GM19043 (cell line): ENCODE results near the gene HIPK2.
A peak's percentile ranks its signal among the peaks of the same experiment; 100 is the strongest.

ENCODE experiments used
- ATAC-seq: cut with Tn5 transposase; IDR thresholded peaks from one replicate; pipeline ENCODE4 v1.9.1; 2021; ENCODE audit warnings: low read depth; ENCODE audit not compliant: unreplicated experiment

The HIPK2 gene

DNA sequence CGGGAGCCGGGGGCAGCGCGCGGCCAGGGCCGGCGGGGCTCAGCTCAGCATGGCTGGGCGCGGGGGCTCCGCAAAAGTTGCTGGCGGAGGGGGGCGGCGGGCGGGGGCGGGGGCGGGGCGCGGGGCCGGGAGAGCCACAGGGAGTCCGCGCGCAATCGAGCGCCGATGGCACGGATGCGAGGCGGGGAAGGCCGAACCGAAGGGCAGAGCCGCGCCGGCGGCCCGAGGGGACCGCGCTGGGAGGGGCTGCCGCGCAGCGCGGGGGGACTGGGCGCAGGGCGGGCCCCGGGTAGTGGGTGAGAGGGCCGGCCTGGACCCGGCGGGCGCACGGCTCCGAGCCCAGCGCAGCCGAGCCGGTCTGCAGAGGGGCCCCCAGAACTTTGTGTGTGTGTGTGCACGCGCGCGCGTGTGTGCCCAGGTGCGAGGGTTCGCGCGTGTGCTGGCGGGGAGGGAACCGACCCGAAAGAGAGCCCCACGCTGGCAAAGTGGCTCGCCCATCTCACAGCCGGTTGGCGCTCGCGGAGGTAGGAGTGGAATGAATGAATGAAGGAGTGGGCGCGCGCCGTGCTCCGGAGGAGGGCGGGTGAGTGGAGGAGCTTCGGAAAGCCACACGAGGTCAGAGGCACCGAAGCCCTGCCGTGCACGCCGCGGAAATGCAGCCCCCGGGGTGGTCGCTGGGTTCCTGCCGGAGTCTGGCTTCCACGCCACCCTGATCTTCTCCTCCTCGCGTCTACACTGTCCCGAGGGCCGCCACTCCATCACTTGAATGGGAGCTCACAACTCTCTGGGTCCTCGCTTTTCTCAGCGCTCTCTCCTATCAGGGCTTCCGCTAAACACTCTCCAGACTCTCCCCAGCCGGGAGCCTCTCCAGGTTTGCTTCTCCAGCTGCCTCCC is at the start of gene HIPK2:
Gene HIPK2 (minus strand): TSS at position 51 of the 894 bp plus-strand sequence. CDS start 375 bp downstream, outside the sequence.
- peak; percentile 41 for ATAC-seq

GRCh38 chr7:139827042-139827441 is 49.2 kb upstream of the HIPK2 start:
- no peak for ATAC-seq

- ATAC-seq, result no peak
Measured at GRCh38 chr7:139825666-139826290, 48.0 kb upstream of the HIPK2 start.

DNA sequence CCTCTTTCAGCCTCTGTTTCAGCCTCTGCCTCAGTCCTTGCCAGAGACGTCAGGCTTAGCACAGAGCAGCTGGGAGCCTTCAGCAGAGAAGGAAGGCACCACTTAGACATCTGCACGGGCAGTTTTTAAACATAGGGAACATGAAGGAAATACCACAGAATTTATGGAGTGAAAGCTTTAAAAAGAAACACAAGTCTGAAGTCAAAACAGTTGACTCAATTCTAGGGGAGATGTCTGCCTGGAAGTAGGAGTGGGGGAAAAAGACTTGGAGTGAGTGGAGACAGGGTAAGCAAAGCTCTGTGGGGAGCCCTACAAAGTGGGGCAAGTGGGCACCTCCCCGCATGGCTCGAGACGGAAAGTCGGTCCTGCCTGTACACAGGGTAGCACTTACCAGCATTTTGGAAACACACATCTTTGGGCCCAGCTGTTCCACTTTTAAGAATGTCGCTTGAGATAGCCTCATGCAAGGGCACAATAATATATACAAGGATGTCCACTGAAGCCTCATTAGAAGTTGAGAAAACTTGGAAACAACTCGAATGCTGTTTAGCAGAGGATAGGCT is 46.2 kb upstream of the HIPK2 start:
- no peak for ATAC-seq

DNA sequence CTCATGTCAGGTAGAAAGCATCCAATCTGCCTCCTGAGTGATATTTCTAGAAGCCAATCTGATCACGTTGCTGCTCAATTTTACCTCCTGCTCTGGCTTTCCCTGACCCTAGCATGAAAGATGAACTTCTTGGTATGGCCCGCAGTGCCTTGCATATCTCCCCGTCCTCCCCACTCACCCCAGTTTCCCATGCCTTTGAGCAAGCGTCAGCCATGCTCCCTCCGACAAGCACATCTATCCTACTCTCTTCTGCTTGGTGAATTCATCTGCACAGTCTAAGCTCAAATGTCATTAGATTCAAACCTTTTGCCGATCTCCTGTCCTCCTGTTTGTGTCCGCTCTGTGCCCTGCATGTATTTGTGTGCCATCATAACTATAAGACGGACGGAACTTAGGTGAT is 45.1 kb upstream of the HIPK2 start:
- no peak for ATAC-seq

GRCh38 chr7:139821349-139822105 is 43.7 kb upstream of the HIPK2 start:
- ATAC-seq, result no peak

DNA sequence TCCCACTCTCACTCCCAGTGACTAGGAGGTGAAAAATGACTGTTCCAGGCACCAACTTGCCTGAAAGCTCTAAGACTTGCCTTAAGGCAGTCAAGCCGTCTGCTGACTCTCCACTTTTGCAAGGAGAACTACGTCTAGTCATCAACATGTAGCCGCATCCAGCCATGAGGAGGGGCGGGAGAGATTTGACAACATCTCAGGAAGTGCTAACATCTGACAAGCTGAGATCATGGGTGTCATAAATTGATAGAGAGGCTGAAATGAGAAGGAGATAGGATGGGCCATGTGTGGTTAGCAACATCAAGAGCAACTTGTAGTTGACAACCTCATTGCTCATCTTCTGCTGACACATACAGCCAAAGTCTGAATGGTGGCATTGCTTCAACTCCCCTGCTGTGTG is 42.3 kb upstream of the HIPK2 start:
- ATAC-seq, result no peak

- no peak for ATAC-seq
Measured at GRCh38 chr7:139817249-139817648, 39.5 kb upstream of the HIPK2 start.

GRCh38 chr7:139813689-139814088 is 35.9 kb upstream of the HIPK2 start:
- ATAC-seq, result no peak

DNA sequence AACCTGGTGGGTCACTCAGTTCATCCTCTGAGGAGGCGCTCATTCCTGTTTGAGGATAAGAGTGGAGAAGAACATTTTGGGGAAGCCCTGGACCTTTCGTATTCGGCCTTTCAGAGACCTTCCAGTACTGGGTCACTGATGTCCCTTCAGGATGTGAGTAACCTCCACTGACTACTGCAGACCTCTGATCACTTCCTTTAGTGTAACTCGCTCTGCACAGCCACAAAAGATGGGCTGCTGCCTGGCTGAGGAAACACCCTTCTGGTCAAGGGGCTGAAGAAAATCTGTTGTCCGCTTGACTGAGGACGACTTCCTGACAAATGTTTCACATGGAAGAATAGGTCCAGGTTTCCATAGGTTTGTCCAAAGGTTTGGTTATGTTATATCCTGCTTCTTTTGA is 35.4 kb upstream of the HIPK2 start:
- ATAC-seq, result no peak

DNA sequence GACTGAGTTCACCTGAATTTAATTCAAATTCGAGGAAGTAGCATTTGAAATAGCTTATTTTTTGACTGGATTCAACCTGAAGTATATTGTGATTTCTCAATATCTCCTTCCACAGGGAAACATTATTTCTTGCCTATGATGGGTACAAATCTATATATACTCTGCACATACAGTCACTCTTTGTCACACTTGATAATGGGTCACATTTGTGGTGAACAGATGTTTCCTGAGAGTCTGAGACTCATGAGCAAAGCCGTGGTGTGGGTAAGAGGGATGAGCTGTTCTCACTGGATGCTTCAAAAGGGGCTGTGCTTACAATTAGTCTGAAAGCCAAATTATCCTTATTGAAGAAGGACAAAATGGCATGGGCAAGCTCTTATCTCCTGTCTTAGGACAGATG is 33.3 kb upstream of the HIPK2 start:
- ATAC-seq, result no peak

- no peak for ATAC-seq
Measured at GRCh38 chr7:139808846-139809442, 31.1 kb upstream of the HIPK2 start.

DNA sequence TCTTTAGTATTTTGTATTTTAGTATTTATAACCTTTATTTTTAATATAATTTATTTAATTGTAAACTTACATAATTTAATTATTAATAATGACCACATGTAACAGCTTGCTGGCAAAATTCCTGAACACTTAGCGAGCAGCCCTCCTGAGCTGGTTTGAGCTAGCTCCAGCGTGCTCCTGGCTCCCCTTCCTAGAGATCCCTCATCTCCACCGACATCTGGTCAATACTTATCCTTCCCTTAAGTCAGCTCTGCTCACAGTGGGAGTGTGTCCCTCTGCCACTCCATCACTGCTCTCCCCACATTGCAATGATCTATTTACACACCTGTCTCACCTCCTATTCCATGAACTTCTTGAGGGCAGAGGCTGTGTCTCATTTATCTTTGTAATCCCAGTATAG is 30.6 kb upstream of the HIPK2 start:
- no peak for ATAC-seq

GRCh38 chr7:139807009-139807408 is 29.2 kb upstream of the HIPK2 start:
- ATAC-seq, result no peak

- ATAC-seq, result no peak
Measured at GRCh38 chr7:139804571-139804970, 26.8 kb upstream of the HIPK2 start.

GRCh38 chr7:139799586-139799985 is 21.8 kb upstream of the HIPK2 start:
- ATAC-seq, result no peak

DNA sequence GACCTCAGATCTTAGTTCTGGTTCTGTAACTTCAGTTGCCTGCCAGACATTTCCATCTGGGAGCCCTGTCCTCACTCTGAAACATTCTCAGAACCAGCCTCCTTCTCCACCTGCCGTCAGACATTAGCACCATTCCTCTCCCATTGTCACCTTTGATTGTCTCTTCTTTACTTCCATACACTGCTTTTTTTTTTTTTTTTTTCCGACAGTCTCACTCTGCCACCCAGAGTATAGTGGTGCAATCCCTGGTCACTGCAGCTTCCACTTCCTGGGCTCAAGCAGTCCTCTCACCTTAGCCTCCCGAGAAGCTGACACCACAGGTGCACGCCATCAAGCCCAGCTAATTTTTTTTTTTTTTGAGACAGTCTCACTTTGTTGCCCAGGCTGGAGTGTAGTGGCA is 21.1 kb upstream of the HIPK2 start:
- no peak for ATAC-seq

GRCh38 chr7:139798221-139798620 is 20.4 kb upstream of the HIPK2 start:
- peak; percentile 80 for ATAC-seq

DNA sequence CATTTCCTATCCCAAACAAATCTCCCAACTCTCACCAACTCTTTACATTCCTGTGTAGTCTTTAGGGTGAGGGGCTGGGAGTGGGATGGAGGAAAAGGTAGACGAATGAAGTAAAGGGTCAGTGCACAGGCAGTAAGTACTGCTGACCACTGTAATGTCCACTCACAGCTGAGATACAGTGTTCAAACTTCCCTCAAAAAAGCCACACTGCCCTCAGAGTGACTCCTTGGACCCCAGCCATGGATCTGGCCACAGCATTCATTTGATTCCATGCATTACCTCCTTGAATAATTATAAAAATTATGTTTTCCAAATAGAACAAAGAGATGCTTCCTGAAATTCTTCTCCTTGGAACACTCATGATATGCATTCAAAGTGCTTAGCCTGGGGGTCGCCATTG is 19.8 kb upstream of the HIPK2 start:
- ATAC-seq, result no peak

GRCh38 chr7:139791316-139791715 is 13.5 kb upstream of the HIPK2 start:
- ATAC-seq, result no peak

DNA sequence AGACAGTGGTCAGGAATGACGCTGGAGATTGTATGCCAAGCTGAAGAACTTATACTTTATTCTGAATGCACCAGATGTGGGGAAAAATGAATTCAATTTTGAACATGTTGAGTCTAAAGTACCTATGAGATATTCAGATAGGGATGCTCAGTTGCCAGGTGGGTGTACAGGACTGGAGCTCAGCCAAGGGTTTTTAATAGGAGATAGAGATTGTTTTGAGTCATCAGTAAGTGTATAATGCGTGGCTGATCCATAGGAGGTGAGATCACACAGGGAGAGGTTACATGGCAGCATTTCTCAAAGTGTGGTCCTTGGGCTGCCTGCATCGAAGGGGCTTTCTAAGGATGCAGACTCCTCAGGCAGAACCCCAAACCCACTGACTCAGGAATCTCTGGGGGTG is 6.8 kb upstream of the HIPK2 start:
- ATAC-seq, result no peak
